ENCODE data around the gene NXNL1.
A peak's percentile ranks its signal among the peaks of the same experiment; 100 is the strongest.

Gene NXNL1

GRCh38 chr19:17468302-17469091 lies 7.8 kb upstream of the NXNL1 start:
- Histone ChIP-seq H3K4me1 (ENCODE audit: control insufficient read depth, low read depth, low read length) (peaks cover 12% of the 10 kb centered on the region), H3K9me3 (ENCODE audit: control insufficient read depth, low read depth, low read length) (no peaks in the 10 kb centered on the region), H3K36me3 (ENCODE audit: control insufficient read depth, low read depth, low read length) (no peaks in the 10 kb centered on the region), H3K27ac (ENCODE audit: low read length) (no peak overlapping the region), H3K9ac (ENCODE audit: low read length) (peak overlapping the region; percentile 38), H3K27me3 (ENCODE audit: control insufficient read depth, insufficient read depth, low read length) (peaks cover 17% of the 10 kb centered on the region), H3K4me3 (ENCODE audit: low read length) (peak overlapping the region; percentile 85)

- Histone ChIP-seq H3K4me3 (ENCODE audit: low read length) (no peak overlapping the region), H3K27ac (ENCODE audit: low read length) (no peak overlapping the region), H3K36me3 (ENCODE audit: control insufficient read depth, low read depth, low read length) (no peaks in the 10 kb centered on the region), H3K4me1 (ENCODE audit: control insufficient read depth, low read depth, low read length) (peaks cover 12% of the 10 kb centered on the region), H3K9ac (ENCODE audit: low read length) (no peak overlapping the region), H3K9me3 (ENCODE audit: control insufficient read depth, low read depth, low read length) (no peaks in the 10 kb centered on the region), H3K27me3 (ENCODE audit: control insufficient read depth, insufficient read depth, low read length) (peaks cover 17% of the 10 kb centered on the region)
Measured at GRCh38 chr19:17467471-17468301, 7.0 kb upstream of the NXNL1 start.

GRCh38 chr19:17466487-17466850 lies 5.7 kb upstream of the NXNL1 start:
- Histone ChIP-seq H3K36me3 (ENCODE audit: control insufficient read depth, low read depth, low read length) (no peaks in the 10 kb centered on the region), H3K4me1 (ENCODE audit: control insufficient read depth, low read depth, low read length) (peaks cover 9% of the 10 kb centered on the region), H3K27me3 (ENCODE audit: control insufficient read depth, insufficient read depth, low read length) (peaks cover 12% of the 10 kb centered on the region), H3K9ac (ENCODE audit: low read length) (no peak overlapping the region), H3K4me3 (ENCODE audit: low read length) (no peak overlapping the region), H3K27ac (ENCODE audit: low read length) (no peak overlapping the region), H3K9me3 (ENCODE audit: control insufficient read depth, low read depth, low read length) (no peaks in the 10 kb centered on the region)

GRCh38 chr19:17458970-17459369 lies 1.8 kb downstream of the NXNL1 start:
- H3K9me3 ChIP-seq (ENCODE audit: control insufficient read depth, low read depth, low read length) = no peaks in the 10 kb centered on the region
- no peak overlapping the region for H3K27ac ChIP-seq (ENCODE audit: low read length)
- H3K4me1 ChIP-seq (ENCODE audit: control insufficient read depth, low read depth, low read length) = peaks cover 4% of the 10 kb centered on the region
- no peak overlapping the region for H3K9ac ChIP-seq (ENCODE audit: low read length)
- H3K36me3 ChIP-seq (ENCODE audit: control insufficient read depth, low read depth, low read length) = no peaks in the 10 kb centered on the region
- H3K27me3 ChIP-seq (ENCODE audit: control insufficient read depth, insufficient read depth, low read length) = peaks cover 32% of the 10 kb centered on the region
- H3K4me3 ChIP-seq (ENCODE audit: low read length) = no peak overlapping the region

GRCh38 chr19:17457616-17458015 lies 3.1 kb downstream of the NXNL1 start:
- H3K27ac ChIP-seq (ENCODE audit: low read length) = no peak overlapping the region

GRCh38 chr19:17456127-17456526 lies 4.6 kb downstream of the NXNL1 start:
- Histone ChIP-seq H3K9me3 (ENCODE audit: control insufficient read depth, low read depth, low read length) (no peaks in the 10 kb centered on the region), H3K4me3 (ENCODE audit: low read length) (no peak overlapping the region), H3K27me3 (ENCODE audit: control insufficient read depth, insufficient read depth, low read length) (peaks cover 37% of the 10 kb centered on the region), H3K9ac (ENCODE audit: low read length) (no peak overlapping the region), H3K4me1 (ENCODE audit: control insufficient read depth, low read depth, low read length) (peaks cover 4% of the 10 kb centered on the region), H3K27ac (ENCODE audit: low read length) (no peak overlapping the region), H3K36me3 (ENCODE audit: control insufficient read depth, low read depth, low read length) (no peaks in the 10 kb centered on the region)

More at GRCh38 chr19:17457616-17458015, 3.1 kb downstream of the NXNL1 start:
- H3K4me3 ChIP-seq (ENCODE audit: low read length) = no peak overlapping the region
- peaks cover 4% of the 10 kb centered on the region for H3K4me1 ChIP-seq (ENCODE audit: control insufficient read depth, low read depth, low read length)
- H3K9me3 ChIP-seq (ENCODE audit: control insufficient read depth, low read depth, low read length) = no peaks in the 10 kb centered on the region
- H3K36me3 ChIP-seq (ENCODE audit: control insufficient read depth, low read depth, low read length) = no peaks in the 10 kb centered on the region
- peaks cover 37% of the 10 kb centered on the region for H3K27me3 ChIP-seq (ENCODE audit: control insufficient read depth, insufficient read depth, low read length)
- no peak overlapping the region for H3K9ac ChIP-seq (ENCODE audit: low read length)

GRCh38 chr19:17455308-17456123 lies 5.2 kb downstream of the NXNL1 start:
- peaks cover 37% of the 10 kb centered on the region for H3K27me3 ChIP-seq (ENCODE audit: control insufficient read depth, insufficient read depth, low read length)
- no peak overlapping the region for H3K9ac ChIP-seq (ENCODE audit: low read length)
- H3K4me3 ChIP-seq (ENCODE audit: low read length) = no peak overlapping the region
- H3K27ac ChIP-seq (ENCODE audit: low read length) = no peak overlapping the region
- H3K9me3 ChIP-seq (ENCODE audit: control insufficient read depth, low read depth, low read length) = no peaks in the 10 kb centered on the region
- no peaks in the 10 kb centered on the region for H3K36me3 ChIP-seq (ENCODE audit: control insufficient read depth, low read depth, low read length)
- H3K4me1 ChIP-seq (ENCODE audit: control insufficient read depth, low read depth, low read length) = peaks cover 4% of the 10 kb centered on the region

GRCh38 chr19:17454576-17455071 lies 6.1 kb downstream of the NXNL1 start:
- no peak overlapping the region for H3K9ac ChIP-seq (ENCODE audit: low read length)
- peak overlapping the region; percentile 50 for H3K4me3 ChIP-seq (ENCODE audit: low read length)
- peaks cover 4% of the 10 kb centered on the region for H3K4me1 ChIP-seq (ENCODE audit: control insufficient read depth, low read depth, low read length)

GRCh38 chr19:17451820-17452219 lies 8.9 kb downstream of the NXNL1 start:
- peaks cover 43% of the 10 kb centered on the region for H3K27me3 ChIP-seq (ENCODE audit: control insufficient read depth, insufficient read depth, low read length)
- H3K9me3 ChIP-seq (ENCODE audit: control insufficient read depth, low read depth, low read length) = no peaks in the 10 kb centered on the region
- no peak overlapping the region for H3K4me3 ChIP-seq (ENCODE audit: low read length)
- no peak overlapping the region for H3K27ac ChIP-seq (ENCODE audit: low read length)
- no peaks in the 10 kb centered on the region for H3K36me3 ChIP-seq (ENCODE audit: control insufficient read depth, low read depth, low read length)
- no peak overlapping the region for H3K9ac ChIP-seq (ENCODE audit: low read length)
- H3K4me1 ChIP-seq (ENCODE audit: control insufficient read depth, low read depth, low read length) = peaks cover 4% of the 10 kb centered on the region

More at GRCh38 chr19:17454576-17455071, 6.1 kb downstream of the NXNL1 start:
- H3K9me3 ChIP-seq (ENCODE audit: control insufficient read depth, low read depth, low read length) = no peaks in the 10 kb centered on the region
- no peak overlapping the region for H3K27ac ChIP-seq (ENCODE audit: low read length)
- peaks cover 37% of the 10 kb centered on the region for H3K27me3 ChIP-seq (ENCODE audit: control insufficient read depth, insufficient read depth, low read length)
- no peaks in the 10 kb centered on the region for H3K36me3 ChIP-seq (ENCODE audit: control insufficient read depth, low read depth, low read length)

GRCh38 chr19:17450264-17451075 lies 10.3 kb downstream of the NXNL1 start:
- Histone ChIP-seq H3K9me3 (ENCODE audit: control insufficient read depth, low read depth, low read length) (no peaks in the 10 kb centered on the region), H3K4me3 (ENCODE audit: low read length) (no peak overlapping the region), H3K9ac (ENCODE audit: low read length) (no peak overlapping the region), H3K27me3 (ENCODE audit: control insufficient read depth, insufficient read depth, low read length) (peaks cover 41% of the 10 kb centered on the region), H3K4me1 (ENCODE audit: control insufficient read depth, low read depth, low read length) (peaks cover 4% of the 10 kb centered on the region), H3K27ac (ENCODE audit: low read length) (no peak overlapping the region), H3K36me3 (ENCODE audit: control insufficient read depth, low read depth, low read length) (no peaks in the 10 kb centered on the region)

All from iPS-18a (cell line).